ENCODE measurements around the gene SERINC2. TPM values are rescaled to one million over a fixed set of nuclear protein-coding genes. Genes with fewer than 3 reads are reported as not detected.

SERINC2 gene
- total RNA-seq, 2 experiments from 2014 or later, result 0.10 TPM; not detected in 1

Other genes starting within 250 kb of the SERINC2 start
- not detected for gene NKAIN1, start 173.3 kb upstream of the SERINC2 start, total RNA-seq
- gene SNRNP40, start 116.4 kb upstream of the SERINC2 start, total RNA-seq, result 100 to 1,000 TPM; 101 to 106 TPM
- 10 to 100 TPM; 20.8 to 21.2 TPM for gene ZCCHC17, start 116.2 kb upstream of the SERINC2 start, total RNA-seq
- gene FABP3, start 40.1 kb upstream of the SERINC2 start, total RNA-seq, result not detected
- gene TINAGL1, start 163.3 kb downstream of the SERINC2 start, total RNA-seq, result not detected
- gene HCRTR1, start 204.5 kb downstream of the SERINC2 start, total RNA-seq, result not detected
- 10 to 100 TPM; 79.6 to 80.6 TPM for gene PEF1, start 231.7 kb downstream of the SERINC2 start, total RNA-seq

Data from activated naive CD4-positive, alpha-beta T cell treated with anti-CD3 and anti-CD28 coated beads for 36 hours (primary cell).